Stimulated activated CD4-positive, alpha-beta T cell treated with anti-CD3 and anti-CD28 coated beads, TNF-alpha, amount 100 ng/mL, for 24 hours (primary cell): ENCODE data around the gene SPACA9.

Experiments used
- DNase-seq, 3 experiments: peaks; one replicate each; pipeline ENCODE4 v3.0.0-alpha.2; 2020; ENCODE audit warnings: low read depth in 3 of 3

The SPACA9 gene

DNA sequence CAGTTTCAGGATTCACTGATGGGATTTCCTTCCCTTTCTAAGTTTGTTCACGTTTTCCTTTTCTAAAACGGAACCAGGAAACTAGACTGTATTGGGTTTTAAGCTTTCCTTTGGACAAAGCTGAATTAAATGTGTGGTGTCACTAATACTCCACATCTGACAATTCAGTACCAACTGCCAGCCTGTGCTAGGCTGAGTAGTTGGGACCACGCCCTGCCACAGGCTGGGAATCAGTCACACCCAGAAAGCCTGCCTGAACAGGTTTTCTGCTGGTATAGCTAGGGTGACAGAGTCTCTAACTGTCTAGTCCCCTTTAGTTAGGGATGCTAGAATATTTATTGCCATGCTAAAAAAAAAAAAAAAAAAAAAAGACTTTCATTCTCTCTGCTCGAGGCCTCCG is 15.6 kb downstream of the SPACA9 start:
- DNase-seq: no peak

DNA sequence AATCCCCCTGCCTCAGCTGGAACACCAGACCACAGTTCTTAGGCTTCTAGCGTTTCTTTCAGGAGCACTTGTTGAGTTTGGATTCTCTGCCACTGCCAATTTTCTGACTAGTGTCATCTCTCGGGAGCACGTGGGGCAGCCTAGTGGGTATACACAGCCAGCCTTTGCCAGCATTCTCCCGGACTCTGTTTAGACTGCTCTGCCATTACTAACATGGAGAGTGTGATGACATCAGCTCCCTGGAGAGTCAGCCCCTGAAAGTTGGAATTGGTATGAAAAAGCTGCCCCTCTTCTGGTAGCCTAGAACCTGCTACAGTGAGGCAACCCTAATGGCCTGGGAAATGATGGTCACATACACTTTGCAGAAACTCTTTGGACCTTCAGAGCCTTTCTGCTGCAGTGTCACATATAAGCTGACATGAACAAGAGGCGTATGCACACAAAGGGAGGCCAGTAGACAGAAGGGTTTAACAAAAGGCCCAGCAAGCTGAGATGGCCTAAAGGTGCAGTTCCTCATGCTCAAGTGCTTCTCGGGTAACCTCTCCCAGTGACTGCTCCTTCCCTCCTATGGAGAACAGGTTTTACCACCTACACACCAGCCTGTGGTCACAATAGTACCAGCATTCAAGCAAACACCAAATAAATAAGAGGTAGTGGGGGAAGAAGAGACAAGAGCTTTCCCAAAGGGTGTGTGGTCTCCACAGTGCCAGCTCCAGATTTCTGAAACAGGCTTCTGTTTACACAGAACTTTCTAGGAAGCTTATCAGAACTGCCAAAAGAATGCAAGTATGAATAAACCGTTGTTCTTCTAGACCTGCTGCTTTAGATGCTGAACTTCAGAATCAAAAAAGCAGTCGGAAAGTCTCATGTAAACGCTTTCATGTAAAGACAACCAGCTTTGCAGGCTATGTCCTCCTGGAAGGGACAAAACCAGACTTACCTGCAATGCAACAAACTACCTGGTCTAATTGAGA is 16.5 kb downstream of the SPACA9 start:
- no peak for DNase-seq

- DNase-seq: no peak
Observed at GRCh38 chr9:132896264-132896663, 17.6 kb downstream of the SPACA9 start.

DNA sequence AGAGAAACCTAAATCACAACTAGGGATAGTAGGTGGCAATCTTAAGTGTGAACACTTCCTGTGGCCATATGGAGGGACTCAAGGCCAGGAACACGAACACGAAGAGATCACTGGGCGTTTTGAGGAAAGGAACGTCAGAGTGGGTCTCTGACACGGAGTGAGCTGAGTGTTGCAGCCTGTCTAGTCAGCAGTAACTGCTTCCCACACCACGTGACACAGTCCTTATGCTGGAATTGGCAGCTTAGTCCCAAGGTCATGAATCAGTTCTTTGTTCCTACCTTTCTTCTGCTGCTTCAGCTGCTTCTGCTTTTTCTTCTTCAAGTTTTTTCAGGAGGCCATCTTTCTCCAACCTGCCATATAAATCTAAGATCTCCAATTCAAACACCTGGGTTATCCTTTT is 18.2 kb downstream of the SPACA9 start:
- DNase-seq: no peak

DNA sequence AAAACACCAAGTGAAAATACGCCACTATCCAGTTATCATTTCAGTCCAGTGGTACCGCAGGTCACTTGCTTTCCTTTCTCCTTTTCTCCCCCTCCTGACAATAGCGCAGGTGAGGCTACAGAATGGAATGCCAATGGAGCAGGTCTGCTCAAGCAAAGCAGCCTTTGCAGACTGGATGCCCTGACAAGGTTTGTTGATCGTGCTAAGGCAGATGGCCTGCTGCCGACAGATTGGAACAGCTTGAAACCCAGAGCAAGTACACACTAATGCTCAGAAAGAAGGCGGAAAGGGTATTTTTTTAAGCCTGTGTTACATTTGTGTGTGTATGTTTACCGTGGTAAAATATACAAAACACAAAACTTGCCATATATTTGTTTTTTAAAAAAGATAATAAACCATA is 19.4 kb downstream of the SPACA9 start:
- no peak for DNase-seq

- peak; percentile 48 to 69 (median 62) for DNase-seq
Observed at GRCh38 chr9:132901858-132902831, 23.4 kb downstream of the SPACA9 start.

GRCh38 chr9:132903574-132904492 is 25.1 kb downstream of the SPACA9 start:
- no peak for DNase-seq

GRCh38 chr9:132905726-132906125 is 27.0 kb downstream of the SPACA9 start:
- DNase-seq: no peak

GRCh38 chr9:132908635-132909034 is 29.9 kb downstream of the SPACA9 start:
- no peak for DNase-seq

DNA sequence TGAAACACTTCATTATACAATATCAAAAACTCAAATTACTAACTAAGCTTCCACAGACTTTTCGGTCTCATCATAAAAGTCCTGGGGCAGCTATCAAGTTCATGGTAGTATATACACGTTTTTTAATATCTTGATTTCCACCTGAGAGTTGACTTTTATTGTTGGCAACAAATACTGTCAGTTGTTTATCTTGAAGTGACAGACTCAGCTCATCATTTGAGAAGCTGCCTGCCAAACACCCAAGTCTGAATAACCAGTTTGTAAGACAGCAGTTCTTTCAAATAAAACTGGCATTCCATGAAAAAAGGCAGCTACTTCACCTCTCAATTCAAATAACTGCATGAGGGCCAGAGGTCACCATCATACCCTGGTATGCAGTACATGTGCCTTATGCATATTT is 30.6 kb downstream of the SPACA9 start:
- DNase-seq: no peak

- no peak for DNase-seq
Observed at GRCh38 chr9:132910376-132910775, 31.7 kb downstream of the SPACA9 start.

GRCh38 chr9:132912131-132912530 is 33.4 kb downstream of the SPACA9 start:
- no peak for DNase-seq

DNA sequence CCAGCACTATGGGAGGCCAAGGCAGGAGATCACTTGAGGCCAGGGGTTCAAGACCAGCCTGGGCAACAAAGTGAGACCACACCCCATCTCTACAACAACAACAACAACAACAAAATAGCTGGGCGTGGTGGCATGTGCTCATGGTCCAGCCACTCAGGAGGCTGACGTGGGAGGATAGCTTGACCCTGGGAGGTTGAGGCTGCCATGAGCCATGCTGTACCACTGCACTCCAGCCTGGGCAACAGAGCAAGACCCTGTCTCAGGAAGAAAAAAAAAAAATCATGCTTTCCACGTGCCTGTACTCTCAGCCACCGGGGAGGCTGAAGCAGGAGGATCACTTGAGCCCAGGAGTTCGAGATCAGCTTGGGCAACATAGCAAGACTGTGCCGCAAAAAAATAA is 36.2 kb downstream of the SPACA9 start:
- no peak for DNase-seq

- no peak for DNase-seq
Observed at GRCh38 chr9:132919614-132920268, 41.0 kb downstream of the SPACA9 start.

GRCh38 chr9:132923346-132923902 is 44.7 kb downstream of the SPACA9 start:
- DNase-seq: no peak

- DNase-seq: no peak
Observed at GRCh38 chr9:132927704-132928103, 49.0 kb downstream of the SPACA9 start.

DNA sequence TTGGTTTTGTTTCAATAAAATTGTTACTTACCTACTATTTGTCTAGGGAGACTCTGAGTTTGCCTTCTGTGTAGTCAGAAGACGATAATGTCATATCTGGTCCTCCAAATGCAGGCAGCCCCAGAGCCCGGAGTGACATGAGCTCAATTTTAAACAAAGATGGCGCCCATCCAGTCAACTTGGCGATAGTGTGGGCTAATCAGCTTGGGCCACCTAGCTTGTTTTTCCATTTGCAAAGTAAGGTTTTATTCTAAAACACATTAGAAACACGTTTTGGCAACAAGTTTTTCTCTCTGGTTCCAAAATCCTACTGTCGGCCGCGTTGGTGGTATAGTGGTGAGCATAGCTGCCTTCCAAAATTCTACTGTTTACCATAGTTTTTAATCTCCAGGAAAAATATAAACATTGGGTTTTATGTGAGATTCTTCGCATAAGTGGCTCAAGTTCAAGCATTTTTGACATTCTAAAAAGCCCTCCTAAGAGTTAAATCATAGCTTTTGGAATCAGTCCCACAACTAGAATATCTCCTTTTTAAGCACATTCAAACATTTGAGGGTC is 52.6 kb downstream of the SPACA9 start:
- DNase-seq: no peak

GRCh38 chr9:132935026-132935425 is 56.3 kb downstream of the SPACA9 start:
- DNase-seq: no peak

- no peak for DNase-seq
Observed at GRCh38 chr9:132937463-132937901, 58.8 kb downstream of the SPACA9 start.

GRCh38 chr9:132939169-132939568 is 60.5 kb downstream of the SPACA9 start:
- no peak for DNase-seq
